A673 (cell line): Measurements from ENCODE around the gene CCDC106. TPM values are rescaled to one million over a fixed set of nuclear protein-coding genes. Genes with fewer than 3 reads are reported as not detected.

Experiments used
- BruUV-seq: library from RNA; stranded (reverse); fragments of 400-500 nt; replicated peaks from 2 replicates; lab custom pipeline; 2021; lab: Mats Ljungman, UMichigan
- CTCF ChIA-PET: fragments of 300-600 bp; sonication (Branson Sonifier 250); formaldehyde crosslinking; loops from one replicate; lab custom pipeline; 2022; ENCODE audit warnings: antibody characterized with exemption; lab: Charles Lee
- POLR2A ChIA-PET: fragments of 300-600 bp; sonication (Branson Sonifier 250); formaldehyde crosslinking; loops from one replicate; lab custom pipeline; 2022; ENCODE audit warnings: antibody characterized with exemption; ENCODE audit not compliant: low non-redundant PET; lab: Charles Lee
- DNase-seq: peaks from one replicate; pipeline ENCODE4 v3.0.0-alpha.2; 2015; ENCODE audit warnings: low spot score
- H3K27ac ChIP-seq: fragments of 200-600 bp; sonication (generic); 2 replicates; pipeline ENCODE4 v1.5.1; 2016; ENCODE audit warnings: mixed run types, low read depth, mild to moderate bottlenecking, mixed read lengths, antibody characterized with exemption, low read length; ENCODE audit not compliant: poor library complexity, severe bottlenecking
- H3K27me3 ChIP-seq: fragments of 200-600 bp; sonication (generic); replicated peaks from 2 replicates; pipeline ENCODE4 v1.6.1; 2017; ENCODE audit warnings: mixed run types, low read depth, mild to moderate bottlenecking, mixed read lengths, antibody characterized with exemption, low read length; ENCODE audit not compliant: insufficient read depth, poor library complexity
- H3K36me3 ChIP-seq: fragments of 200-600 bp; sonication (generic); 2 replicates; pipeline ENCODE4 v1.6.1; 2016; ENCODE audit warnings: mixed run types, mild to moderate bottlenecking, mixed read lengths, antibody characterized with exemption, low read length; ENCODE audit not compliant: insufficient read depth, poor library complexity, severe bottlenecking
- H3K4me1 ChIP-seq: fragments of 200-600 bp; sonication (generic); 2 replicates; pipeline ENCODE4 v1.6.1; 2017; ENCODE audit warnings: mixed run types, mild to moderate bottlenecking, mixed read lengths, antibody characterized with exemption, low read length; ENCODE audit not compliant: insufficient read depth, poor library complexity, severe bottlenecking
- H3K4me3 ChIP-seq: fragments of 200-600 bp; sonication (generic); 2 replicates; pipeline ENCODE4 v1.5.1; 2016; ENCODE audit warnings: low read depth, mixed run types, mild to moderate bottlenecking, mixed read lengths, low read length; ENCODE audit not compliant: poor library complexity, severe bottlenecking
- H3K9me3 ChIP-seq: fragments of 200-600 bp; sonication (generic); 2 replicates; pipeline ENCODE4 v1.6.1; 2016; ENCODE audit warnings: mixed run types, low read depth, mild to moderate bottlenecking, mixed read lengths, antibody characterized with exemption, low read length; ENCODE audit not compliant: poor library complexity, severe bottlenecking
- CTCF ChIP-seq: fragments of 300-800, 200-600 bp; sonication (generic); conservative IDR thresholded peaks from 2 replicates; pipeline ENCODE4 v1.5.1; 2017; ENCODE audit warnings: low read depth, mild to moderate bottlenecking, antibody characterized with exemption, low read length, moderate library complexity, mixed read lengths
- EZH2 ChIP-seq: fragments of 200-600 bp; sonication (generic); IDR thresholded peaks from 2 replicates; pipeline ENCODE4 v1.6.1; 2017; ENCODE audit warnings: borderline replicate concordance, low read depth, mild to moderate bottlenecking, mixed read lengths, antibody characterized with exemption, low read length; ENCODE audit not compliant: poor library complexity, severe bottlenecking
- intact Hi-C: fragments of 100-400 bp; cut with micrococcal nuclease; formaldehyde crosslinking; loops from one replicate; pipeline ENCODE4 v1.10.0; 2022; ENCODE audit not compliant: unreplicated experiment
- total RNA-seq: library from RNA; stranded (reverse); gene quantifications from 2 replicates; pipeline ENCODE4 v1.2.3, GENCODE V29; 2021

Gene CCDC106
- total RNA-seq, 1 experiment from 2014 or later: 41.5 TPM

GRCh38 chr19:55688422-55689218 lies 40.6 kb downstream of the CCDC106 start:
- peaks cover 42% of the 10 kb centered on the region for H3K36me3 ChIP-seq
- intact Hi-C loops: no loop called here
- H3K4me3 ChIP-seq: no peak overlapping the region
- no peak for TF ChIP-seq EZH2
- no peak for TF ChIP-seq CTCF
- H3K27me3 ChIP-seq: no peaks in the 10 kb centered on the region
- no peak for DNase-seq
- no peaks in the 10 kb centered on the region for H3K9me3 ChIP-seq
- no peaks in the 10 kb centered on the region for H3K4me1 ChIP-seq
- POLR2A ChIA-PET: no interaction called here
- CTCF ChIA-PET: no interaction called here
- BruUV-seq: no TSS peak
- H3K27ac ChIP-seq: no peak overlapping the region

DNA sequence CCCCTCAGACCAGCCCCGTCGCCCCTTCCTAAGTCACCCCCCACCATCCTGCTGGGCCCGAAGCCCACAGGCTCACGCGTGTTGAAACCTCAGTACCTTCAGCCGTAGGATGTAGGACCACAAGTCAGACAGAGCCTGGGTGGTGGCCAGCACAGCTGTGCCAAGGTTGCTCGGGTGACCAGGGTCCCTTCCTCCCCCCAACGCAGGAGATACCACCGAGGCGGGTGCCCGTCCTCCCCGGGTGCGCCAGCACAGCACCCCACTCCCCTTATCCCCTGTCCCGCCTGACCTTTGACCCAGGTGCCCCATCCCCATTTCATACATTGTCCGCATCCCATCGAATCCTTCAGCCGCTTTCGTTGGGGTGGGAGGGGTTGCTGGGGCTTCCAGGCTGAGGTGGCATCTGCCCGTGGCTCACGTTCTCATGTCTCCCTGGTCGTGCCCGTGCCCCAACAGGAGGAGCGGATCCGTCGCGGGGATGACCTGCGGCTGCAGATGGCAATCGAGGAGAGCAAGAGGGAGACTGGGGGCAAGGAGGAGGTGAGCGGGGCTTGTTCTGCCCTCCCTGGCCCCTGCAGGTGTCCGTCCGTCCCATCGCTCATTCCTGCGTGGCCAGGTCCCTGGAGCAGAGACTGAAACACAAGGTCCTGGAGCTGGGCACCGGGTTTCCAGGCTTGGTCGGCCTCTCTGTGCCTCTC lies 41.5 kb downstream of the CCDC106 start:
- no peak overlapping the region for H3K27ac ChIP-seq
- intact Hi-C loops: no loop called here

More for the DNA sequence above, 41.5 kb downstream of the CCDC106 start:
- DNase-seq: no peak
- Histone ChIP-seq H3K4me3 (no peak overlapping the region), H3K27me3 (no peaks in the 10 kb centered on the region), H3K4me1 (no peaks in the 10 kb centered on the region), H3K9me3 (no peaks in the 10 kb centered on the region), H3K36me3 (peaks cover 48% of the 10 kb centered on the region)
- ChIA-PET POLR2A (no interaction called here), CTCF (interaction anchor here (1.1 kb wide), 1 partner anchor 14 kb away, joined by 3 read pairs; no protein-coding TSS in a partner anchor)
- TF ChIP-seq EZH2 (no peak), CTCF (no peak)
- no TSS peak for BruUV-seq
